Measurements from ENCODE around the gene LILRB1.
"Not testable (repeated sequence)": the region's sequence is repeated elsewhere in the genome, so short reads cannot be mapped to it uniquely, and the experiment has no call there.

LILRB1 gene

DNA sequence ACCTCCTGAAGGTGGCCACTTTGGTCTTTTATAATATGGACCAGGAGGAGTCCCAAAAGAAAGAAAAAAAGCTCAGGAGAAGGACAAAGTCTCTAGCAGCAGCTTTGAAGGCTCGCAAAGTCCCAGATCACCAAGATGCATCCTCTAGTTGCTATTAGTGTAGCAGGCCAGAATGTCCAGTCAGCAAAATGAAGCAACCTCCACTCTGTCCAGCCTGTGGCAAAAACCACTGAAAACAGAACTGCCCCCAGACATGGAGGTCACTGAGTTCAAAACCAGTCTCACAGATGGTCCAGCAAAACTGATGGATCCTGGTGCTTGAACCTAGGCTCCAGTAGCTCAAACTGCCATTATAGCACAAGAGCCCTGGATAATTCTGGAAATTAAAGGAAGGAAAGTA is 42.9 kb downstream of the LILRB1 start:
- DNase-seq (ENCODE audit: insufficient read length, low spot score) = no peak
- FAIRE-seq = no peak
- TF ChIP-seq, protein P1, sequence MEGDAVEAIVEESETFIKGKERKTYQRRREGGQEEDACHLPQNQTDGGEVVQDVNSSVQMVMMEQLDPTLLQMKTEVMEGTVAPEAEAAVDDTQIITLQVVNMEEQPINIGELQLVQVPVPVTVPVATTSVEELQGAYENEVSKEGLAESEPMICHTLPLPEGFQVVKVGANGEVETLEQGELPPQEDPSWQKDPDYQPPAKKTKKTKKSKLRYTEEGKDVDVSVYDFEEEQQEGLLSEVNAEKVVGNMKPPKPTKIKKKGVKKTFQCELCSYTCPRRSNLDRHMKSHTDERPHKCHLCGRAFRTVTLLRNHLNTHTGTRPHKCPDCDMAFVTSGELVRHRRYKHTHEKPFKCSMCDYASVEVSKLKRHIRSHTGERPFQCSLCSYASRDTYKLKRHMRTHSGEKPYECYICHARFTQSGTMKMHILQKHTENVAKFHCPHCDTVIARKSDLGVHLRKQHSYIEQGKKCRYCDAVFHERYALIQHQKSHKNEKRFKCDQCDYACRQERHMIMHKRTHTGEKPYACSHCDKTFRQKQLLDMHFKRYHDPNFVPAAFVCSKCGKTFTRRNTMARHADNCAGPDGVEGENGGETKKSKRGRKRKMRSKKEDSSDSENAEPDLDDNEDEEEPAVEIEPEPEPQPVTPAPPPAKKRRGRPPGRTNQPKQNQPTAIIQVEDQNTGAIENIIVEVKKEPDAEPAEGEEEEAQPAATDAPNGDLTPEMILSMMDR (IDR thresholded peaks at IDR 0.05; ENCODE audit: insufficient read depth, missing control alignments) = no peak

GRCh38 chr19:54674021-54674617 is 43.8 kb downstream of the LILRB1 start:
- FAIRE-seq = no peak
- DNase-seq (ENCODE audit: insufficient read length, low spot score) = no peak
- TF ChIP-seq, protein P1 (IDR thresholded peaks at IDR 0.05; ENCODE audit: insufficient read depth, missing control alignments) = peak; percentile 71

- TF ChIP-seq, protein P1 (IDR thresholded peaks at IDR 0.05; ENCODE audit: insufficient read depth, missing control alignments) = peak; percentile 74
- not testable (repeated sequence) for FAIRE-seq; DNase-seq (ENCODE audit: insufficient read length, low spot score)
Observed at GRCh38 chr19:54676210-54676834, 46.0 kb downstream of the LILRB1 start.

- TF ChIP-seq, protein P1 (IDR thresholded peaks at IDR 0.05; ENCODE audit: insufficient read depth, missing control alignments) = no peak
- FAIRE-seq (no peak), DNase-seq (ENCODE audit: insufficient read length, low spot score) (no peak)
Observed at GRCh38 chr19:54677217-54677616, 46.9 kb downstream of the LILRB1 start.

- not testable (repeated sequence) for FAIRE-seq; DNase-seq (ENCODE audit: insufficient read length, low spot score)
Observed at GRCh38 chr19:54681596-54681995, 51.3 kb downstream of the LILRB1 start.

DNA sequence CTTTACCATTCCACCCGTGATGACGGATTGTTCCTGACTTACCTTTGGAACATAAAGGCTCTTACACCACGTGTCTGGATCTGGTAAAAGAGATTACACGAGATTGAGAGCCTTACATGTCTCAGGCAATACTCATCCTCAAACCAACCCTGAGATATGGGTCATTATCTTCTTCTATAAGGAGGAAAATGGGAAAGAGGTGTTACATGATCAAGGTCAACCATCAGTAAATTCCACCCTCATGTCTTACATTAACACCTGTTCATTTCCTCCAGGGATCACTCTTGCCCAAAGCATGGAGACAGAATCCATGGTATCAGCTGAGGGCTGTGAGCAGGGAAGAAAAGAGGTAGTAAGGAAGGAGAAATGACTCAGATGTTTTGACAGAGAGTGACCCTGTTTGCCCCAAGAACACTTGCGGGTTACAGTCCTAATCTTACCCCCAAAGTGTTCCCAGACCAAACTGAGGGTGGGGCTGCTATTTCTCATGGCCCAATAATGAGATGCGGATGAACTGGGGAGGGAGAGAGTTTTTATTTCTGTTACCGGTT is 52.1 kb downstream of the LILRB1 start:
- TF ChIP-seq, protein P1 (IDR thresholded peaks at IDR 0.05; ENCODE audit: insufficient read depth, missing control alignments) = no peak
- no peak for FAIRE-seq
- DNase-seq (ENCODE audit: insufficient read length, low spot score) = no peak

- DNase-seq (ENCODE audit: insufficient read length, low spot score) (no peak), FAIRE-seq (no peak)
- TF ChIP-seq, protein P1 (IDR thresholded peaks at IDR 0.05; ENCODE audit: insufficient read depth, missing control alignments) = no peak
Observed at GRCh38 chr19:54684527-54684926, 54.2 kb downstream of the LILRB1 start.
